Vagina (tissue), 2 donors: ENCODE measurements around the gene CADM2. TPM values are rescaled to one million over a fixed set of nuclear protein-coding genes. Genes with fewer than 3 reads are reported as not detected.

ENCODE experiments used
- DNase-seq, 2 donors: peaks; one replicate each; pipeline ENCODE4 v3.0.0-alpha.2; 2017; ENCODE audit errors: extremely low spot score in 2 of 2
- H3K27ac ChIP-seq: fragments of 200-600 bp; sonication (generic); one replicate; pipeline ENCODE4 v1.5.1; 2019
- H3K27me3 ChIP-seq: fragments of 200-600 bp; sonication (generic); one replicate; pipeline ENCODE4 v1.5.1; 2019
- H3K36me3 ChIP-seq, 2 donors: fragments of 200-600 bp; sonication (generic); one replicate each; pipeline ENCODE4 v1.5.1; 2017 to 2019
- H3K4me1 ChIP-seq: fragments of 200-600 bp; sonication (generic); one replicate; pipeline ENCODE4 v1.5.1; 2019
- H3K4me3 ChIP-seq, 2 donors: fragments of 200-600 bp; sonication (generic); 1 replicate in 1 of 2; 2 replicates in 1 of 2; pipeline ENCODE4 v1.5.1; 2016 to 2019
- H3K9me3 ChIP-seq: fragments of 200-600 bp; sonication (generic); one replicate; pipeline ENCODE4 v1.5.1; 2019
- CTCF ChIP-seq, 3 experiments: fragments of 450-650 bp in 2 of 3; fragments of 200-600 bp in 1 of 3; sonication (generic) in 1 of 3; IDR thresholded peaks; one replicate each; pipeline ENCODE4 v1.5.1; 2017 to 2019; ENCODE audit warnings: antibody characterized with exemption in 3 of 3, mild to moderate bottlenecking in 2 of 3, moderate library complexity in 2 of 3
- POLR2A ChIP-seq, 2 donors: fragments of 450-650 bp; IDR thresholded peaks; one replicate each; pipeline ENCODE4 v1.6.1; 2017; ENCODE audit warnings: antibody characterized with exemption in 2 of 2, mild to moderate bottlenecking in 2 of 2, moderate library complexity in 2 of 2
- POLR2AphosphoS5 ChIP-seq, 2 donors: sonication (generic); formaldehyde crosslinking; IDR thresholded peaks; one replicate each; pipeline ENCODE4 v1.9.0; 2017; ENCODE audit warnings: antibody characterized with exemption in 2 of 2, mild to moderate bottlenecking in 2 of 2, low read depth in 1 of 2; ENCODE audit not compliant: insufficient read depth in 1 of 2
- intact Hi-C: fragments of 100-400 bp; cut with DNase I; formaldehyde crosslinking; loops from one replicate; pipeline ENCODE4 v1.15.1; 2023
- total RNA-seq: library from RNA; depleted of rRNA; stranded (reverse); fragments of >200 nt; gene quantifications from one replicate; pipeline ENCODE4 v1.2.3, GENCODE V29; 2016

CADM2 gene
- total RNA-seq, 1 donor from 2014 or later, result 3.7 TPM

DNA sequence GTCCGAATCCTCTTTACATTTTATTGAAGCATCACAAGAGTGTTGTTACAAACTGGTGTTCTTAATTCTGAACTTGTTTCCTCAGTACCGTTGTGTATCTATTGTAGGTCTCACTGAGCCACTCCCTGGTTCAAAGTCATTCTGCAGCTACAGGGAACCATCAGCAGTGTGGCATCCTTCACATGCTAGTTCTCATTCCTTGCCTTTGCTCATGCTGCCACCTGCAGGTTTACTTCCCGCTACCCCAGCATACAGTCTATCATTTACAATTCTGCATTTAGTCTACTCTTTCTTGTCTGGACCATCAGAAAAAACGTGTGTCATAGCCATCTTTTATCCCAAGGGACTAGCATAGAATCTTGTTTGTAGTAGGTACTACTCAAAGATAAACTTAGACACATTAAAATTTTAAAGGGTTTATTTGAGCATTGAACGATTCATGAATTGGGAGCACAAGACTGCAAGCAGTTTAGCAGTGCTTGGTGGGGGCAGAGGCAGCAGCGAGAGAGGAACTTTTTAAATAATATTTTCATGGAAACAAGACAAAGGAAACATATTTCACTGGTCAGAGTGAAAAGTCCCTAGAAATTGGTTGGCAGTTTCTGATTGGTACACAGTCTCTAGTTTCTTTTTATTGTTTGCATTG, 402.1 kb downstream of the CADM2 start:
- no peaks in the 10 kb centered on the region for H3K9me3 ChIP-seq
- no peak overlapping the region for H3K27ac ChIP-seq
- TF ChIP-seq CTCF (IDR thresholded peaks at IDR 0.05), result no peak
- no peak for TF ChIP-seq POLR2A (IDR thresholded peaks at IDR 0.05)
- TF ChIP-seq POLR2AphosphoS5 (IDR thresholded peaks at IDR 0.05; ENCODE audit: insufficient read depth in 1 of 2, low read depth in 1 of 2), result no peak
- H3K27me3 ChIP-seq, result no peaks in the 10 kb centered on the region
- intact Hi-C loops, result no loop called here
- no peak overlapping the region for H3K4me3 ChIP-seq
- no peaks in the 10 kb centered on the region for H3K4me1 ChIP-seq
- H3K36me3 ChIP-seq, result no peaks in the 10 kb centered on the region
- DNase-seq, result no peak

GRCh38 chr3:85364296-85364909, 405.6 kb downstream of the CADM2 start:
- TF ChIP-seq POLR2A (IDR thresholded peaks at IDR 0.05), result no peak
- TF ChIP-seq POLR2AphosphoS5 (IDR thresholded peaks at IDR 0.05; ENCODE audit: insufficient read depth in 1 of 2, low read depth in 1 of 2), result no peak
- TF ChIP-seq CTCF (IDR thresholded peaks at IDR 0.05), result no peak
- Histone ChIP-seq H3K4me3 (no peak overlapping the region), H3K9me3 (no peaks in the 10 kb centered on the region), H3K36me3 (no peaks in the 10 kb centered on the region), H3K27ac (no peak overlapping the region), H3K27me3 (no peaks in the 10 kb centered on the region), H3K4me1 (no peaks in the 10 kb centered on the region)
- no peak for DNase-seq
- intact Hi-C loops, result no loop called here

- Histone ChIP-seq H3K27me3 (no peaks in the 10 kb centered on the region), H3K27ac (no peak overlapping the region), H3K4me3 (no peak overlapping the region), H3K4me1 (no peaks in the 10 kb centered on the region), H3K9me3 (no peaks in the 10 kb centered on the region), H3K36me3 (no peaks in the 10 kb centered on the region)
- no peak for DNase-seq
- intact Hi-C loops, result no loop called here
- TF ChIP-seq CTCF (IDR thresholded peaks at IDR 0.05) (no peak), POLR2A (IDR thresholded peaks at IDR 0.05) (no peak), POLR2AphosphoS5 (IDR thresholded peaks at IDR 0.05; ENCODE audit: insufficient read depth in 1 of 2, low read depth in 1 of 2) (no peak)
Observed at GRCh38 chr3:85370341-85370740, 411.6 kb downstream of the CADM2 start.

- Histone ChIP-seq H3K9me3 (no peaks in the 10 kb centered on the region), H3K4me1 (no peaks in the 10 kb centered on the region), H3K27ac (no peak overlapping the region), H3K27me3 (no peaks in the 10 kb centered on the region), H3K4me3 (no peak overlapping the region), H3K36me3 (no peaks in the 10 kb centered on the region)
- intact Hi-C loops, result no loop called here
- DNase-seq, result no peak
- TF ChIP-seq POLR2AphosphoS5 (IDR thresholded peaks at IDR 0.05; ENCODE audit: insufficient read depth in 1 of 2, low read depth in 1 of 2) (no peak), CTCF (IDR thresholded peaks at IDR 0.05) (no peak), POLR2A (IDR thresholded peaks at IDR 0.05) (no peak)
Observed at GRCh38 chr3:85376131-85376530, 417.3 kb downstream of the CADM2 start.

DNA sequence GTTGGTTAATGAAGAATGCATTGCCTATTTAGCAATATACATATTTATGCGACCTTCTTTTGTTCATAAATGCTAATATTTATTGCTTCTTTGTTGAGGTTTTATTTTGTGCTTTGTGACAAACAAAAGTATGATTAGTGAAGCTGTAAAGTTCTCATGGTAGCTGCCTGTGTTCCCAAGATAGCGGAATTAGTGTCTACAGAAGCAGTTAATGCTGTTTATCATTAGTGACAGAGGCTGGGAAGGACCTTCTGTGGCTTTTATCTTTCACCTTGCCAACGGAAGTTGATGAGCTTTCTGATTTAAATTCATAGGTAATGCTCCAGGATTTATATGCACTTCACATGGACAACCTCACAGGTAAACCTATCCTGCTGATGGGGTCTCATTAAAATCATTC, 418.3 kb downstream of the CADM2 start:
- H3K36me3 ChIP-seq, result no peaks in the 10 kb centered on the region
- no peak overlapping the region for H3K27ac ChIP-seq
- H3K27me3 ChIP-seq, result no peaks in the 10 kb centered on the region
- TF ChIP-seq POLR2A (IDR thresholded peaks at IDR 0.05) (no peak), CTCF (IDR thresholded peaks at IDR 0.05) (no peak), POLR2AphosphoS5 (IDR thresholded peaks at IDR 0.05; ENCODE audit: insufficient read depth in 1 of 2, low read depth in 1 of 2) (no peak)
- H3K4me1 ChIP-seq, result no peaks in the 10 kb centered on the region
- H3K4me3 ChIP-seq, result no peak overlapping the region
- no peak for DNase-seq
- intact Hi-C loops, result no loop called here
- no peaks in the 10 kb centered on the region for H3K9me3 ChIP-seq
